ENCODE results near the gene BTBD2. TPM values are rescaled to one million over a fixed set of nuclear protein-coding genes. Genes with fewer than 3 reads are reported as not detected.

BTBD2 gene
- total RNA-seq, 1 donor from 2014 or later: 53.4 TPM

DNA sequence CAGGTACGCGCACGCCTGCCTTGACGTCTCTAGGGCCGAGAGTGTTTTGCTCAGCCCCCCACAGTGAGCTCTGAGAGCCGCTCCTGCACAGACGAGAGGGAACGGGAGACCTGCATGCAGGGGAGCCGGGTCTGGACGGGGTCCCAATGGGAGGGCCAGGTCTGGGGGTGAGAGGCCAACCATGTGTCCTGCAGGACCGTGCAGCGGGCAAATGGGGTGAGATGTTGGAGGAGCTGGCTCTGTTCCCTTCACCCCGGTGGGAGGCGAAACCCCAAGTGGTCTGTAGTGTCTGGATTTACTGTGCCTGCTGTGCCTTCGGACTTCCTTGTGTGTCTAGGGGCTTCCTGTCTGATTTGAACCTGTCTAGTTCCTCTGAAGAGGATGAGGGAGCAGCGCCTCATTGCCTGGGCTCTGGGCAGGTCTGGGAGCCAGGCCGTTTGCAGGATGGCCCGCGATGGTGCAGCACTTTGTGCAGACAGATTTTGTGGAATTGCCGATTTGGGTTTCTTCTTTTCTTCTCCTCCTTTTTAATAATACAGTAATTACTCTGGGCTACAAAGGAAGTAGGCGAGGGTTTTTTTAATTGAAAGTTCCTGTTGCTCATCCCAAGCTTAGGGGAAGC lies 72.5 kb downstream of the BTBD2 start:
- Histone ChIP-seq H3K27me3 (ENCODE audit: low read depth) (no peaks in the 10 kb centered on the region), H3K36me3 (no peaks in the 10 kb centered on the region), H3K9me3 (replicated peaks) (no peaks in the 10 kb centered on the region), H3K4me3 (peak overlapping the region; percentile 81), H3K27ac (replicated peaks) (peak overlapping the region; percentile 99), H3K4me1 (peaks cover 57% of the 10 kb centered on the region)
- intact Hi-C loops (cut with micrococcal nuclease): no loop called here
- no peak for DNase-seq
- TF ChIP-seq, protein P1, sequence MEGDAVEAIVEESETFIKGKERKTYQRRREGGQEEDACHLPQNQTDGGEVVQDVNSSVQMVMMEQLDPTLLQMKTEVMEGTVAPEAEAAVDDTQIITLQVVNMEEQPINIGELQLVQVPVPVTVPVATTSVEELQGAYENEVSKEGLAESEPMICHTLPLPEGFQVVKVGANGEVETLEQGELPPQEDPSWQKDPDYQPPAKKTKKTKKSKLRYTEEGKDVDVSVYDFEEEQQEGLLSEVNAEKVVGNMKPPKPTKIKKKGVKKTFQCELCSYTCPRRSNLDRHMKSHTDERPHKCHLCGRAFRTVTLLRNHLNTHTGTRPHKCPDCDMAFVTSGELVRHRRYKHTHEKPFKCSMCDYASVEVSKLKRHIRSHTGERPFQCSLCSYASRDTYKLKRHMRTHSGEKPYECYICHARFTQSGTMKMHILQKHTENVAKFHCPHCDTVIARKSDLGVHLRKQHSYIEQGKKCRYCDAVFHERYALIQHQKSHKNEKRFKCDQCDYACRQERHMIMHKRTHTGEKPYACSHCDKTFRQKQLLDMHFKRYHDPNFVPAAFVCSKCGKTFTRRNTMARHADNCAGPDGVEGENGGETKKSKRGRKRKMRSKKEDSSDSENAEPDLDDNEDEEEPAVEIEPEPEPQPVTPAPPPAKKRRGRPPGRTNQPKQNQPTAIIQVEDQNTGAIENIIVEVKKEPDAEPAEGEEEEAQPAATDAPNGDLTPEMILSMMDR (IDR thresholded peaks at IDR 0.05; ENCODE audit: borderline replicate concordance): no peak

DNA sequence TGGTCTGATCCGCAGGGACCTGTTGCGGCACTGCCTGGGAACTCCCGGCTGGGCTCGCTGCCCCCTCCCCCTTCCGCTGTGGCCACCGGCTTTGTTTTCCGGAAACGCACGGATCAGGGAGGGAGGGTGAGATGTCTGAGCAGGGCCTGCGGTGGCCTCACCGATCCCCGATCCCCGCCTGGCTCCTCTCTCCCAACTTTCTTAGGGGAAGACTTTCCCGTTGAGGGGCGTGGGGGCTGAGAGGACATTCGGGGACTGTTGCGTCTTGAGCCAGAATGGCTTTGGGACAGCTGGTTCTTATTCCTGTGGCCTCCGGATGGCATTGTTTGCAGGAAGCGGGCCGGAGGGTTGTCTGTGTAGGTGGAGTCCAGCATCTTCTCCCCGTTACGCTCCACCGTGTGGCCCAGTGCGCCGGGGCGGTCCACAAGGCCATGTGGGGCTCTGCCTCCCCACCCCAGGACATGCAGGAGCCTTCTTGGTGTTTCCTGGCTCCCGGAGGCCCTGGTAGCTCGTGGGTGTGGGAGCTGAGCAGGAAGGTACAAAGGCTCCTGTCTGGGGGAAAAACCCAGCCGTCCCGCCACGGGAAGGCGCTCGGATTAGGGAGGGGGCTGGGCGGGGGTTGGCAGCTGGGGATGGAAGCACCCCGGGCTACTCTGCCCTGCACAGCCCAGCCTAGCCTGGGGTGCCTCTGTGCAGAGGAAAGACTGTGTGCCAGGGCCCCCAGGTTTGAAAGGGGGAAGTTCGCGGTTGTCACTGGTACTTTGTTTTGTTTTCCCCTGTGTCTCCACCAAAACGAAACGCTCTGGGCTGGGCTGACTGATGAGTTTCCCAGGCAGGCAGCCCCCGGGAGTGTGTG lies 73.2 kb downstream of the BTBD2 start:
- H3K4me1 ChIP-seq: peaks cover 55% of the 10 kb centered on the region
- no peaks in the 10 kb centered on the region for H3K36me3 ChIP-seq
- H3K27me3 ChIP-seq (ENCODE audit: low read depth): no peaks in the 10 kb centered on the region
- peak; percentile 66 for DNase-seq
- intact Hi-C loops (cut with micrococcal nuclease): no loop called here
- TF ChIP-seq, protein P1 (IDR thresholded peaks at IDR 0.05; ENCODE audit: borderline replicate concordance): no peak
- peak overlapping the region; percentile 99 for H3K27ac ChIP-seq (replicated peaks)
- no peaks in the 10 kb centered on the region for H3K9me3 ChIP-seq (replicated peaks)
- peak overlapping the region; percentile 81 for H3K4me3 ChIP-seq

GRCh38 chr19:1941146-1942077 lies 74.1 kb downstream of the BTBD2 start, which contains the start of gene CSNK1G2:
TSS of gene CSNK1G2 (plus strand) at chr19:1941172. CDS start at chr19:1969773, 28,601 bp downstream.
- Histone ChIP-seq H3K4me1 (peaks cover 52% of the 10 kb centered on the region), H3K4me3 (peak within 1 kb of the TSS; percentile 81), H3K9me3 (replicated peaks) (no peaks in the 10 kb centered on the region), H3K27me3 (ENCODE audit: low read depth) (no peaks in the 10 kb centered on the region), H3K36me3 (no peaks in the 10 kb centered on the region), H3K27ac (replicated peaks) (peak within 1 kb of the TSS; percentile 99)
- TF ChIP-seq, protein P1 (IDR thresholded peaks at IDR 0.05; ENCODE audit: borderline replicate concordance): peak; percentile 26
- DNase-seq: no peak
- intact Hi-C loops (cut with micrococcal nuclease): no loop called here

DNA sequence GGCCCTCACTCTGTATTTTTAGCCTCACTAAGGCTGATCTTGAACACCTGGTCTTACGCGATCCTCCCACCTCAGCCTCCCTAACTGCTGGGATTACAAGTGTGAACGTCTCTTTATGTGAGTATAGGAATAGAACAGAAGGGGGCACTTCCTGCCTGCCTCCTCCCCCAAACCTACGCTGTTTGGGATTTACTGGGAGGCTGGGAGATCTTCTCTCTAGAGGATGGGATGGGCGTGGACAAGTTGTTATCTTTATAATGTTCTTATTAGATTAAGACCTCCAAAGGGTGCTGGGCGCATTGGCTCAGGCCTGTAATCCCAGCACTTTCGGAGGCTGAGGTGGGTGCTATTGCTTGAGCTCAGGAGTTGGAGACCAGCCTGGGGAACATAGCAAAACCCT lies 77.4 kb downstream of the BTBD2 start:
- TF ChIP-seq, protein P1 (IDR thresholded peaks at IDR 0.05; ENCODE audit: borderline replicate concordance): no peak
- H3K36me3 ChIP-seq: no peaks in the 10 kb centered on the region
- no peak for DNase-seq
- H3K27me3 ChIP-seq (ENCODE audit: low read depth): no peaks in the 10 kb centered on the region
- H3K9me3 ChIP-seq (replicated peaks): no peaks in the 10 kb centered on the region
- peaks cover 37% of the 10 kb centered on the region for H3K4me1 ChIP-seq
- intact Hi-C loops (cut with micrococcal nuclease): no loop called here
- H3K27ac ChIP-seq (replicated peaks): no peak overlapping the region
- H3K4me3 ChIP-seq: no peak overlapping the region

Data from left ventricle myocardium inferior (tissue), 1 donor.